Measurements from ENCODE around the gene PLA2R1. TPM values are rescaled to one million over a fixed set of nuclear protein-coding genes. Genes with fewer than 3 reads are reported as not detected.
A peak's percentile ranks its signal among the peaks of the same experiment; 100 is the strongest.

The PLA2R1 gene
- total RNA-seq, 1 experiment from 2014 or later = 3.4 TPM

DNA sequence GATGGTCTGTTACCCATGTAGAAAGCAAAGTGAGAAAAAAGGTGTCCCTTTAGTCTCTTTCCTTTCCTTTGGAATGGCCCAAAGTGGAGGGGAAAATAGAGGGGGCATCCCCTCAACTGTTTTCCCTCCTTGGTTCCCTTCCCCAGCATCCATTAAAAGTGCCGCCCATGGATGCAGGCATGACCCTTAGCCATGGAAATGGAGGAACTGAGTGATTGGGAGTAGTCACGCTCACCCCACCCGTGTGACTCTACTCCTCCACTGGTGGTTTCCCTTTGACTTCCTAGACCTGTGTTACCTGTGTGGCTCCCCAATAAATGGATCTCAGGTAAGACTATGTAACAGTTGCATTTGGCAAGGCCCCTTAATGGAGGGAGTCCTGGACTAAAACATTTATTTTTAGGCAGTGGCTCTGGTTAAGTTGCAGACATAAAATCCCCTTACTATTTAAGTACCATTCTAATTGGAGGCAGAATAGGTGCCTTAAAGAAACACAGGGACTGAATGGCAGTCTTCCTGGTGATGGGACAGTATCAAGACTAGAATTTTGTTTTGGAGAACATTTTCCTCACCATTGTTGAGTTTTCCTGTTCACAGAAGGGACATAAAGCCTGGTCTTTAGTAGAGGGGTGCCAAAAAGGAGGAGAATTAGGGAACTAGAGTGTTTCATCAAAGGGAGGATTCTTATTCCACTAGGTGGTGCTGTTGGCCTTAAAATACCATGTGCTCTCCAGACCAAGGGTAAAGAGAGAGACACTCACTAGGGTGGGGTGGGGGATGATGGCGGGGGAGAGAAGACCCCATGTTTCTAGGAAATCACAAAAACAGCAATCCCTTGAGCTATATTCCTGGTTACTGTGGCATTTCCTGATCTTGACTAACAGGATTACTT is 25.7 kb upstream of the PLA2R1 start:
- no TSS peak for BruUV-seq (replicated peaks)
- Histone ChIP-seq H3K9me2 (replicated peaks; ENCODE audit: low read length) (no peaks in the 10 kb centered on the region), H4K20me1 (ENCODE audit: low read length) (no peaks in the 10 kb centered on the region), H3K36me3 (ENCODE audit: low read depth, low read length) (no peaks in the 10 kb centered on the region), H3K4me2 (ENCODE audit: low read length) (no peak overlapping the region), H3K27me3 (ENCODE audit: low read length) (no peaks in the 10 kb centered on the region), H3K4me1 (ENCODE audit: insufficient read depth, low read length) (peaks cover 6% of the 10 kb centered on the region; the same call in 1 of the 2 replicates), H3K79me2 (ENCODE audit: low read length) (no peaks in the 10 kb centered on the region), H3K4me3 (ENCODE audit: low read length) (no peak overlapping the region), H2AFZ (ENCODE audit: low read length) (no peak overlapping the region), H3F3A (ENCODE audit: low read length, unreplicated experiment) (no peaks in the 10 kb centered on the region), H3K27ac (ENCODE audit: low read length) (no peak overlapping the region), H3K9ac (ENCODE audit: low read length) (no peak overlapping the region), H3K9me3 (ENCODE audit: low read length) (peaks cover 8% of the 10 kb centered on the region)
- peak; percentile 60 for DNase-seq
- TF ChIP-seq EZH2phosphoT487 (IDR thresholded peaks at IDR 0.05; ENCODE audit: borderline replicate concordance, low read length) = no peak
- peak; percentile 65 for TF ChIP-seq CTCF (conservative IDR thresholded peaks at IDR 0.05; ENCODE audit: low read depth, low read length)
- TF ChIP-seq EZH2 (IDR thresholded peaks at IDR 0.05; ENCODE audit: low read length, unreplicated experiment) = no peak
- ATAC-seq = no peak
- POLR2A ChIA-PET (ENCODE audit: unreplicated experiment) = no interaction called here
- CTCF ChIA-PET = no interaction called here
- intact Hi-C loops (cut with micrococcal nuclease) = no loop called here

DNA sequence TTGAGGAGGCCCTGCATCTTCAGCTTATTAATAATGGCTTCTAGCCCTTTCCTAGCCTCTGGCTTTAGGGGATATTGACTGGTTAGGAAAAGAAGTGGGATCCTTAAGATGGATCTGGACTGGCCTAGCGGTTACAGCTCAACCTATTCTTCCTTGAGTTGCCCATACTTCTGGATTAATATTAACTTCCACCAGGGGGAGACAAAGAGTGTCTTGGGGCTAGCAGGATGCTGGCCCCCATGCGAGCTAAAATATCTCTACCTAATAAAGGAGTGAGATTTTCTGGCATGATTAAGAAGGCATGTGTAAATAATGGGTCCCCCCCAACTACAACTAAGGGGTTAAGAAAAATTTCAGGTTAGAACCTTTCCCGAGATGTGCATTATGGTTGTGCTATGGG is 23.2 kb upstream of the PLA2R1 start:
- Histone ChIP-seq H3K9ac (ENCODE audit: low read length) (no peak overlapping the region), H3K27ac (ENCODE audit: low read length) (no peak overlapping the region), H3F3A (ENCODE audit: low read length, unreplicated experiment) (no peaks in the 10 kb centered on the region), H3K4me1 (ENCODE audit: insufficient read depth, low read length) (no peaks in the 10 kb centered on the region), H3K79me2 (ENCODE audit: low read length) (no peaks in the 10 kb centered on the region), H3K27me3 (ENCODE audit: low read length) (no peaks in the 10 kb centered on the region), H3K4me2 (ENCODE audit: low read length) (no peak overlapping the region), H4K20me1 (ENCODE audit: low read length) (no peaks in the 10 kb centered on the region), H3K9me3 (ENCODE audit: low read length) (peaks cover 12% of the 10 kb centered on the region), H3K9me2 (replicated peaks; ENCODE audit: low read length) (no peaks in the 10 kb centered on the region), H3K4me3 (ENCODE audit: low read length) (no peak overlapping the region), H2AFZ (ENCODE audit: low read length) (no peak overlapping the region), H3K36me3 (ENCODE audit: low read depth, low read length) (no peaks in the 10 kb centered on the region)
- intact Hi-C loops (cut with micrococcal nuclease) = no loop called here
- CTCF ChIA-PET = no interaction called here
- DNase-seq = no peak
- BruUV-seq (replicated peaks) = no TSS peak
- no peak for ATAC-seq
- TF ChIP-seq CTCF (conservative IDR thresholded peaks at IDR 0.05; ENCODE audit: low read depth, low read length) (peak; percentile 49), EZH2phosphoT487 (IDR thresholded peaks at IDR 0.05; ENCODE audit: borderline replicate concordance, low read length) (no peak)
- POLR2A ChIA-PET (ENCODE audit: unreplicated experiment) = no interaction called here

Measured in PC-3 (cell line).